CD4-positive, alpha-beta T cell treated with Interleukin-21 for 1 hour (primary cell): ENCODE data around the gene PTPRU.

ENCODE experiments used
- DNase-seq: peaks from one replicate; pipeline ENCODE4 v3.0.0-alpha.2; 2020

PTPRU gene

GRCh38 chr1:29270929-29271521 lies 34.7 kb downstream of the PTPRU start:
- no peak for DNase-seq

GRCh38 chr1:29271724-29272123 lies 35.4 kb downstream of the PTPRU start:
- no peak for DNase-seq

GRCh38 chr1:29272147-29272907 lies 36.0 kb downstream of the PTPRU start:
- DNase-seq, result no peak

- no peak for DNase-seq
Measured at GRCh38 chr1:29275435-29275834, 39.1 kb downstream of the PTPRU start.

GRCh38 chr1:29278124-29278523 lies 41.8 kb downstream of the PTPRU start:
- no peak for DNase-seq

- no peak for DNase-seq
Measured at GRCh38 chr1:29279406-29279805, 43.1 kb downstream of the PTPRU start.

GRCh38 chr1:29279951-29280391 lies 43.6 kb downstream of the PTPRU start:
- DNase-seq, result no peak

- DNase-seq, result no peak
Measured at GRCh38 chr1:29280409-29281131, 44.2 kb downstream of the PTPRU start.

GRCh38 chr1:29281571-29281970 lies 45.2 kb downstream of the PTPRU start:
- DNase-seq, result no peak

GRCh38 chr1:29282135-29282923 lies 46.0 kb downstream of the PTPRU start:
- DNase-seq, result no peak

- DNase-seq, result peak; percentile 28
Measured at GRCh38 chr1:29282924-29283803, 46.8 kb downstream of the PTPRU start.

- no peak for DNase-seq
Measured at GRCh38 chr1:29283804-29284195, 47.5 kb downstream of the PTPRU start.

- DNase-seq, result no peak
Measured at GRCh38 chr1:29284286-29284960, 48.1 kb downstream of the PTPRU start.

GRCh38 chr1:29284961-29285560 lies 48.7 kb downstream of the PTPRU start:
- no peak for DNase-seq

- no peak for DNase-seq
Measured at GRCh38 chr1:29285771-29286170, 49.4 kb downstream of the PTPRU start.

GRCh38 chr1:29286194-29286767 lies 50.0 kb downstream of the PTPRU start:
- no peak for DNase-seq

GRCh38 chr1:29289493-29289892 lies 53.2 kb downstream of the PTPRU start:
- DNase-seq, result no peak

- no peak for DNase-seq
Measured at GRCh38 chr1:29290414-29290985, 54.2 kb downstream of the PTPRU start.

- DNase-seq, result no peak
Measured at GRCh38 chr1:29291756-29292155, 55.4 kb downstream of the PTPRU start.

GRCh38 chr1:29292344-29292743 lies 56.0 kb downstream of the PTPRU start:
- no peak for DNase-seq
